Stimulated activated CD8-positive, alpha-beta memory T cell treated with anti-CD3 and anti-CD28 coated beads, Interleukin-15, amount 100 ng/mL, for 4 hours (primary cell): Measurements from ENCODE around the gene ARHGDIB.

Experiments
- DNase-seq, 2 donors: peaks; one replicate each; pipeline ENCODE4 v3.0.0-alpha.2; 2020; ENCODE audit warnings: low read depth in 2 of 2

ARHGDIB gene

GRCh38 chr12:14956024-14956891 is 5.1 kb downstream of the ARHGDIB start:
- no peak for DNase-seq

DNA sequence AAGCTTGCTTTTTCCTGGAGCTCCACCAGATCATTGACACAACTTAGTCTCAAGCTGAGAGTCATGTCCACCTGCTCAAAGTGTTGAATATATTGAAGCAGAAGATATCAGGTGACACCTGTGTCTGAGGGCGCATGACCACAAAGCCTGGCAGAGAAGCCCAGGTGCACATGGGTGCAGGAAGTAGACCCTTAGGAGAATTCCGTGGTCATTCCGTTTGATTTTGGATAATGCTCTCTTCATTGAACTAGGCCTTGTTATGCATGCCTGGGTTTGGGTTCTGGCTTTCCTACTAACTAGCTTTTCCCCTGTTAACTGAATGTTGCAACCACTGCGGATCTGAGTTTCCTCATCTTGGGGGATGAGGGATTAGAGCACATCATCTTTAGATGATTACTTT is 7.1 kb downstream of the ARHGDIB start:
- no peak for DNase-seq

- no peak for DNase-seq
These were observed 7.6 kb downstream of the ARHGDIB start for GRCh38 chr12:14953752-14954151.

GRCh38 chr12:14952299-14952921 is 9.0 kb downstream of the ARHGDIB start:
- DNase-seq, result no peak

DNA sequence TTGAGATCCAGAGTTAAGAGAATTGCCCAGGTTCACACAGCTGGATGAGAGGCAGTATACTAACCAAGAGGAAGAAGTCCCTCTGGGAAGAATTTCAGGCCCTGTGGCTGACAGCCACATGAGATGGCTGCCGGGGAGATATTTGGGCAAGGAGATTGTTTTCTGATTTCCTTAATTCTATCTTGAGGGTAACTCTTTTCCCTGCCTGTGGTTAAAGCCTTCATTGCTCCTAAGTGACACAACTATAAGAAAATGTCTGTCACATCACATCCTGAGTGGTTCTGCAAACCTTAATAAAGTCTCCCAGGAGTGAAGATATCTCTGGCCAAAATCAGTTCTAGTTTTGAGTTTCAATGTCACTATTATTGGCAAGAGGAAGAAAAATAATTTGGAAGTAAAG is 9.6 kb downstream of the ARHGDIB start:
- no peak for DNase-seq

- no peak for DNase-seq
These were observed 10.2 kb downstream of the ARHGDIB start for GRCh38 chr12:14950982-14951746.

- no peak for DNase-seq
These were observed 11.0 kb downstream of the ARHGDIB start for GRCh38 chr12:14950421-14950820.

DNA sequence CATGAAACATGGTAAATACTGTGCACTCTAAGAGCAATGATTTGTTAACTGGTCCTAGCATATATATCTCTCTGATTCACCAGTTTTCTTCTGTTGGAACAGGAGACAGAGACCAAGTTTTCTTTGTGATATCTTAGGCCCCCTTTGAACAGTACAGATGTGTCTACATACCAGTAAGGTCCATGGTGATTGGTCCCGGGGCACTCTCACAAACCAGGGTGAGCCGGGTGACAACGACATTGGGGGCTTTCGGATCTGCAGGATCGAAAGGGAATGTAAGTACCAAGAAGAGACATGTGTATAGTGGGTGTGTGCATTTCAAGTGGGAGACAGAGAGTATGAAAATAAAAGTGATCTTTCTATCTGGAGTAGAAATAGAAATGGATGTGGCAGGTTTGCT is 11.8 kb downstream of the ARHGDIB start:
- no peak for DNase-seq

DNA sequence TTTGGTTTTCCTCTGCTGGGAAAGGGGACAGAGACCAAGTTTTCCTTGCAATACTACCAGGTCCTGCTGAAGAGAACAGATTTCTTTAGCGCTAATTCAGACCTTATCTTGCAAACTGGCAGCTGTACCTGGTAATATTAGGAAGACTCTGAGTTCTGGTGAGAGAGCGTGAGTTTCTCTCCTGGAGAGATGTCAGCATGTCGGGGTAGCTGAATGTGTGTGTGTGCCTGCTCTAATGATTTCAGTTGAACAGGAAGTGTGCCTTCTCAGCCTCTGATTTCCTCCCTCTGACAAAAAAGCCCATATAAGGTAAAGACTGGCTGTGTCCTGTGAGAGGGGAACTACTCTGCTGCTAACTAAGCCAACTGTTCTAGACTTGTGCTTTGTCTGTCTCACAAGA is 12.7 kb downstream of the ARHGDIB start:
- peak in 1 of 2 donors; percentile 40 for DNase-seq

GRCh38 chr12:14946861-14947260 is 14.5 kb downstream of the ARHGDIB start:
- no peak for DNase-seq

- DNase-seq, result no peak
These were observed 15.2 kb downstream of the ARHGDIB start for GRCh38 chr12:14946162-14946561.

- DNase-seq, result no peak
These were observed 19.0 kb downstream of the ARHGDIB start for GRCh38 chr12:14942196-14942931.

DNA sequence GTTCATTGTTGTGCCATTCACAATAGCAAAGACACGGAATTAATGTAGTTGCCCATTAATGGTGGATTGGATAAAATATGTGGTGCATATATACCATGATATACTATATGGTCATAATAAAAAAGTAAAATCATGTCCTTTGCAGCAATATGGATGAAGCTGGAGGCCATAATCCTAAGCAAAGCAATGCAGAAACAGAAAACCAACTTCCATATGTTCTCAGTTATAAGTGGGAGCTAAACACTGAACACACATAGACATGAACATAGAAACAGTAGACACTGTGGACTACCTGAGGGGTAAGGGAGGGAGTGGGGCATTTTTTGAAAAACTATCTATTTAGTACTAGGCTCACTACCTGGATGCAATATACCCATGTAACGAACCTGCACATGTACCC is 20.0 kb downstream of the ARHGDIB start:
- DNase-seq, result no peak

GRCh38 chr12:14938301-14938700 is 23.1 kb downstream of the ARHGDIB start, which contains the start of gene ERP27:
ERP27 (minus strand) TSS chr12:14938537; CDS start chr12:14938508, 29 bp downstream.
- no peak for DNase-seq

DNA sequence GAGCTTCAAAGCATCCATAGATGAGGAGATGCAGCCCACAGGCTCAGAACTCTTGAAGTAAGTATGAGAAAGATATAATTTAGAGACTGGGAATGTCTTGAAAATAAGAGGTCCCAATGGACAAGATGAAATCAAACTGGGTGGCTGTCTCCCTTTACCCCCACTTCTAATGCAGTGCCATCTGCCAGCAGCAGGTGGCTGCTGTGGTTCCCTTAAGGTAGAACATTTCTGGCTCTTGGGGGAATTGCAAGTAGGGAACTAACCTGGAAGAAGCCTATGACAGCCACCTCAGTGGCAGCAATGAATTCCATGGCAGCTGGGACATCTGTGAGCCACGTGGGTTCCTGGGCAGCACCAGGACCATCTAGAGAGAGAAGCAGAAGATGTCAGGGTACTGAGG is 23.7 kb downstream of the ARHGDIB start:
- no peak for DNase-seq

- DNase-seq, result no peak
These were observed 24.4 kb downstream of the ARHGDIB start for GRCh38 chr12:14937014-14937413.

- no peak for DNase-seq
These were observed 25.1 kb downstream of the ARHGDIB start for GRCh38 chr12:14936224-14936861.

DNA sequence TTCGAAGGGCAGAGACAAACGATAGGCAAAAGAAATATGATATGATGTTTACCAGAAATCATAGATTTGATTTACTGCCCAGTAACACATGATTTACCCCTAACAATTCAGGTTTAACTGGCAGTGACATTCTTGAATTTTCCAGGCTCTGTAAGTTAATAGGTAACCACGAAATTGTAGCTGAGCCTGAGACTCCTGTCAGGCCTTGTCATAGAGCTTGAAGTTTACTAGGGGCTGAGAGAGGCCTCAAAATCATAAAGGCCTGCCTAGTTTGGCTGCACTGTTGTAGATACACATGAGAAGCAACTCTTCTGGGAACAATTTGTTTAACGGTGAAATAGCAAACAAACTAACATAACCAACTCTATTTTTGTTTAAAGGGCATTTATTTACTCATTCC is 26.4 kb downstream of the ARHGDIB start:
- no peak for DNase-seq

DNA sequence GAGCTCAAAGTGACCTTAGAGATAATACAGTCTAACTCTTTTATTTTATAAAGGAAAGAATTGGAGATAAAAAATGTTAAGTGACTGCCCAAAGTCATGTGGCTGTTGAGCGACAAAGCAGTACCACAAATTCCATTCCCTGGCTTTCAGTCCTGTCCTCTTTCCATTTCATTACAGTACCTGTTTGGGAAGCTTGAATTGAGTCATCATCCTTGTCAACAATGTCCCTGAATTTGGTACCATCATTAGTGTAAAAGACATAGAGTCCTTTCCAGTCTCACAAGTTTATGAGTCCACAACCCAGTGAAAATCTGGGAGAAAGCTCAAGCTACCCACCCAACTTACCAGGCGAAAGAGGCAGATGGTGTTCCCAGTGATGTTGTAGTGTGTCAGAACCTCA is 26.9 kb downstream of the ARHGDIB start:
- DNase-seq, result no peak

DNA sequence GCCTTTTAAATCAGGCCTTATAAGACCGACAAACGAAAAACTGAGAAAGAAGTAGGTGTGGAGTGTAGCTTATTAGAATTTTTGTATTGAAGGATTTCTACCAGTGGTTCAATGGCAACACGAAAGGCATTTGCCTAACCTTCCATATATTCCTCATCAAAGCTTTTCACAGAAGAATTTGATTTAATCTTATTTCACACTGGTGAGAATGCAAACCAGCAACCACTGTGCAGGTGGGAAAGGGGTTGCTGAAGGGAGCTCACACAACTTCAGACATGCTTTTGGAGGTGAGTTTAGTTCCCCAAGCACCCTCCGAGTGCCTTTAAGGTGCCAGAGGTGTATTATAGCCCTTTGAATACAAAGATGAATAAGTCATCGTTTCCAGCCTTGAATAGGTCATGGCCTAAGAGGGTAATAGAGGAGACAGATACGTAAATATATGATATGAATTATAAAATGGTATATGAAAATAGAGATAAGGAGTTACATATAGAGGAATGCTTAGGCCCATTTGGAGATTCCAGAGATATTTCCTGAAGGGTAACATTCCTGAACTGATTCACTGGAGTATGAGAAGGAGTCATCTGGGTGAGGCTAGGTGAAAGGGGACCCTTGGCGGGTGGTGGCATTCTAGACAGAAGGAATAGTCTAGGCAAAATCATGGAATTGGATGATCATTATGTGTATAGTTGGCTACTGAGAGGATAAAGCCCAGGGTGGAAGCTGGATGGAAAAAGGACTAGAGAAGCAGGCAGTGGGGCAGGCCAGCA is 29.4 kb downstream of the ARHGDIB start:
- DNase-seq, result no peak

DNA sequence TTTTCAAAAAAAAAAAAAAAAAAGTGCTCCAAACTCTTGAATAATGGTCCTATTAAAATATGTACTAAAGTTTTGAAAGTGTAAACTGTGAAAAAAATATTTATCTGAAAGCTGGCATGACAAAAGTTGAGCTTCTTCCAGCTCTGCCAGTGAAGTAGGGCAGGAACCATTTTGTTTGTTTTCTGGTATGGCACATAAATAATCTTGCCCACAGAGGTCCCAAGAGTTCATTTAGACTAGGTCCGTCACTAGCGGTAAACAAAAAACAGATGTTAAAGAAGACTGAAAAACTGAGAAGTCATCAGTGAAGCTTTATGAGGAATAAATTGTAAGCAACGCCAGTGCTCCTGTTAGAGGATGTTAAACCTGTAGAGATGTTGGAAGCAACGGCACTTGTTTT is 30.0 kb downstream of the ARHGDIB start:
- DNase-seq, result no peak
